ENCODE data around the gene CREB3L1.

The CREB3L1 gene

GRCh38 chr11:46277622-46278386, at the start of gene CREB3L1:
Gene CREB3L1, plus strand, starts transcription at chr11:46277662. Its CDS starts 450 bp downstream, at chr11:46278112.
- TF ChIP-seq CTCF (IDR thresholded peaks at IDR 0.05) (no peak), ZFX (IDR thresholded peaks at IDR 0.05; ENCODE audit: borderline replicate concordance) (no peak)
- H3K27ac ChIP-seq = peak within 1 kb of the TSS; percentile 84

GRCh38 chr11:46229230-46229629, 48.2 kb upstream of the CREB3L1 start:
- TF ChIP-seq ZFX (IDR thresholded peaks at IDR 0.05; ENCODE audit: borderline replicate concordance) (no peak), CTCF (IDR thresholded peaks at IDR 0.05) (no peak)
- H3K27ac ChIP-seq = no peak overlapping the region

GRCh38 chr11:46234311-46234710, 43.2 kb upstream of the CREB3L1 start:
- no peak overlapping the region for H3K27ac ChIP-seq
- no peak for TF ChIP-seq ZFX (IDR thresholded peaks at IDR 0.05; ENCODE audit: borderline replicate concordance)
- TF ChIP-seq CTCF (IDR thresholded peaks at IDR 0.05) = no peak

GRCh38 chr11:46235777-46236688, 41.4 kb upstream of the CREB3L1 start:
- no peak overlapping the region for H3K27ac ChIP-seq
- TF ChIP-seq ZFX (IDR thresholded peaks at IDR 0.05; ENCODE audit: borderline replicate concordance) = no peak
- TF ChIP-seq CTCF (IDR thresholded peaks at IDR 0.05) = no peak

GRCh38 chr11:46236918-46237247, 40.6 kb upstream of the CREB3L1 start:
- H3K27ac ChIP-seq = no peak overlapping the region
- TF ChIP-seq CTCF (IDR thresholded peaks at IDR 0.05) (no peak), ZFX (IDR thresholded peaks at IDR 0.05; ENCODE audit: borderline replicate concordance) (no peak)

- H3K27ac ChIP-seq = no peak overlapping the region
- no peak for TF ChIP-seq ZFX (IDR thresholded peaks at IDR 0.05; ENCODE audit: borderline replicate concordance)
These were observed 40.0 kb upstream of the CREB3L1 start for GRCh38 chr11:46237248-46238077.

All from 22Rv1 (cell line).